NCI-H82 treated with DMSO at 0.1 percent for 48 hours (cell line): ENCODE data around the gene KRTAP4-12.
"Not testable (repeated sequence)": the region's sequence is repeated elsewhere in the genome, so short reads cannot be mapped to it uniquely, and the experiment has no call there.

Experiments used
- DNase-seq: peaks from one replicate; lab custom pipeline; 2025; ENCODE audit not compliant: unreplicated experiment; lab: John Stamatoyannopoulos, UW

Gene KRTAP4-12

DNA sequence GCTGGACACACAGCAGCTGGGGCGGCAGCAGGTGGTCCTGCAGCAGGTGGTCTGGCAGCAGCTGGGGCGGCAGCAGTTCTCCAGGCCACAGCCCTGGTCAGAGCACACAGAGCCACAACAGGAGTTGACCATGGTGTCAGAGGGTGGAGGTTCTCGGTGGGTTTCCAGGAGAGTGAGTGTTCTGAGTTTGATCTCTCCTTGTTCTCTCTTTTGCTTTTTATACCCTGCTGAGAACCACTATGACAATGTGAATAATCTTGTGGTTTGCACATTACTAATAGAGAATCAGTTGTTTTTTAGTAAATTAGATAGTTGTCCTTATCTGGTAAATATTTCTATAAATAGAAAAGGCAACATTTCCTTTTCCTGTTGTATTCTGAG is at the start of gene KRTAP4-12:
TSS of gene KRTAP4-12 (minus strand) at position 192 of the 381 bp plus-strand sequence. CDS start at position 132, 60 bp downstream.
- not testable (repeated sequence) for DNase-seq

GRCh38 chr17:41171886-41172285 is 47.9 kb upstream of the KRTAP4-12 start:
- DNase-seq, result no peak

GRCh38 chr17:41168121-41168520 is 44.1 kb upstream of the KRTAP4-12 start, which contains the start of gene KRTAP4-3:
Gene KRTAP4-3, minus strand, starts transcription at chr17:41168221. Its CDS starts 49 bp downstream, at chr17:41168172.
- no peak for DNase-seq

- no peak for DNase-seq
Measured at GRCh38 chr17:41167561-41167960, 43.6 kb upstream of the KRTAP4-12 start.

- DNase-seq, result no peak
Measured at GRCh38 chr17:41163828-41164227, 39.8 kb upstream of the KRTAP4-12 start.

GRCh38 chr17:41160648-41161047 is 36.7 kb upstream of the KRTAP4-12 start, which contains the start of gene KRTAP4-4:
Gene KRTAP4-4, minus strand, starts transcription at chr17:41160748. Its CDS starts 57 bp downstream, at chr17:41160691.
- DNase-seq, result no peak

- DNase-seq, result not testable (repeated sequence)
Measured at GRCh38 chr17:41160190-41160589, 36.2 kb upstream of the KRTAP4-12 start.

GRCh38 chr17:41153856-41154255 is 29.9 kb upstream of the KRTAP4-12 start:
- DNase-seq, result no peak

- no peak for DNase-seq
Measured at GRCh38 chr17:41151525-41151924, 27.5 kb upstream of the KRTAP4-12 start.

GRCh38 chr17:41150026-41150425 is 26.0 kb upstream of the KRTAP4-12 start:
- no peak for DNase-seq

- DNase-seq, result no peak
Measured at GRCh38 chr17:41149652-41149985, 25.6 kb upstream of the KRTAP4-12 start, which contains the start of gene KRTAP4-5. Gene KRTAP4-5, minus strand, starts transcription at chr17:41149825. Its CDS starts 58 bp downstream, at chr17:41149767.

DNA sequence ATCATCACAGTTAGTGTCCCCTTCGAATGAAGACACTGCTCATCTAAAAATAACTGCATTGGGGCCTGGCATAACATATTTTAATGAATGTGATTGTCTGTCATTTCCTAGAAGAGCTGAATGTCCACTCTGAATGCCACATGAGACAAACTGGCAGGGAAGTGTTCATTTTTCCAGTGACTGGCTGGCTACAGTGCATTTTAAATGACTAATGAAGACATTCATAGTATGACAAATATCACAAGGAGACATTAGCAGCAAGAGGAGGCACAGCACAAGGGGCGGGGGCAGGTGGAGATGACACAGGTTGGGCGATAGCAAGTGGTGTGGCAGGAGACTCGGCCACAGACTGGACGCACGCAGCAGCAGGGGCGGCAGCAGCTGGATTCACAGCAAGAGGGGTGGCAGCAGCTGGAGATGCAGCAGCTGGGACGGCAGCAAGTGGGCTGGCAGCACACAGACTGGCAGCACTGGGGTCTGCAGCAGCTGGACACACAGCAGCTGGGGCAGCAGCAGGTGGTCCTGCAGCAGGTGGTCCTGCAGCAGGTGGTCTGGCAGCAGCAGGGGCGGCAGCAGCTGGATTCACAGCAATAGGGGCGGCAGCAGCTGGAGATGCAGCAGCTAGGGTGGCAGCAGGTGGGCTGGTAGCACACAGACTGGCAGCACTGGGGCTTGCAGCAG is 25.1 kb upstream of the KRTAP4-12 start:
- DNase-seq, result not testable (repeated sequence)

DNA sequence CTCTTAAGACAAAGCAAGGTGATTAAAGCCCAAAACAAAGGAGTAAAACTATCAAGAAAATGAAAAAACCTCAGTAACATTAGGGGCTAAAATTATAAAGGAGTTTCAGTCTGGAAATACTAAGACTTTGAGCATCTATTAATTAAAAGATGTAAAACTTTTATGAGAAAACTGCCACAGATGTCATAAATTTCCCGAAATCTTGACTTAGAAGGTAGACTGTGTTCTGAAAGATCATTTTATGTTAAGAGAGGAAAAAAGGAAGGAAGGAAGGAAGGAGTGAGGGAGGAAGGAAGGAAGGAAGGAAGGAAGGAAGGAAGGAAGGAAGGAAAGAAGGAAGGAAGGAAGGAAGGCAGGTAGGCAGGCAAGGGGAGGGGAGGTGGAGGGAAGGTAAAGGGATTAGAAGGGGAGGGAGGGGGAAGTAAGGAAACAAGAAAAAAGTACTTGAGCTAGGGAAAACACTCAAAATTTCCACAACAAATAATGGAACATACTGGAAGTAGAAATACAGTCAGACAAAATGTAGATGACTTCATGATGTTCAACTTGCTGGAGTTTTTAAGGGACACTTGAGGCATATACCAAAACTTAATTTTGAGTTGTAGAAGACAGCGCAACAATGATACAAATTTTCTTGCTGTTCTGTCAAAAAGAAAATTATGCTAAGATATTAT is 23.7 kb upstream of the KRTAP4-12 start:
- no peak for DNase-seq

GRCh38 chr17:41145261-41145660 is 21.3 kb upstream of the KRTAP4-12 start:
- no peak for DNase-seq

GRCh38 chr17:41144846-41145245 is 20.9 kb upstream of the KRTAP4-12 start:
- no peak for DNase-seq

GRCh38 chr17:41141361-41141760 is 17.4 kb upstream of the KRTAP4-12 start:
- no peak for DNase-seq

DNA sequence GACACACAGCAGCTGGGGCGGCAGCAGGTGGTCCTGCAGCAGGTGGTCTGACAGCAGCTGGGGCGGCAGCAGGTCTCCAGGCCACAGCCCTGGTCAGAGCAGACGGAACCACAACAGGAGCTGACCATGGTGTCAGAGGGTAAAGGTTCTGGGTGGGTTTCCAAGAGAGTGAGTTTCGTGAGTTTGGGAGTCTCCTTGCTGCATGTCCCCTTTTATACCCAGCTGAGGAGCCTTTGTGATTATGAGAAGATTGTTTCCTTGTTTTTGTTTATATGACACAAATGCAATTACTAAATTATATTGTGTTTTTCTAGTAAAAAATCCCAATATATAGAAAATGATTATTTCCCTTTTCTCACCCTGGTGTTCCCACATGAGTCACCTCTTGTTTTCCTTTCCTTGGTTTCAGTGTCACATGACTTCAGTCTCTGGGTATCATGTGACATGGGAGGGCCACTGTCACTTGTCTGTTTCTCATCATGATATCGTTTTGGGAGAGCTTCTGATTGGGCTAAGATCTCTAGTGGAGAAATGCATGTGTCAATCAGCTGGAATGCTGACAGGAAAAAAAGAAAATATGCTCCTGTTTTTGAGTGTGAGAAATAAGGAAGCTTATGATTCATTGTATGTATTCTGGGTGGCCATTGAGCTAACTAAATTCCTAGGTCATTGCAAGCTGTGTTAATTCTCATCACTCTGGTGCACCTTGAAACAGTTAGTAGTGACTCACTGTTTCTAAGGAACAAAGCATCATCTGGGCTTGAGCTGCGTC is 16.6 kb upstream of the KRTAP4-12 start, which contains the start of gene KRTAP4-6:
TSS of gene KRTAP4-6 (minus strand) at position 185 of the 772 bp plus-strand sequence. CDS start at position 128, 57 bp downstream.
- no peak for DNase-seq

GRCh38 chr17:41139865-41140264 is 15.9 kb upstream of the KRTAP4-12 start:
- DNase-seq, result not testable (repeated sequence)

GRCh38 chr17:41133880-41134735 is 10.1 kb upstream of the KRTAP4-12 start:
- DNase-seq, result no peak

- no peak for DNase-seq
Measured at GRCh38 chr17:41131979-41132378, 8.0 kb upstream of the KRTAP4-12 start.
